Measurements from ENCODE around the gene KANK3.
A peak's percentile ranks its signal among the peaks of the same experiment; 100 is the strongest.

The KANK3 gene

DNA sequence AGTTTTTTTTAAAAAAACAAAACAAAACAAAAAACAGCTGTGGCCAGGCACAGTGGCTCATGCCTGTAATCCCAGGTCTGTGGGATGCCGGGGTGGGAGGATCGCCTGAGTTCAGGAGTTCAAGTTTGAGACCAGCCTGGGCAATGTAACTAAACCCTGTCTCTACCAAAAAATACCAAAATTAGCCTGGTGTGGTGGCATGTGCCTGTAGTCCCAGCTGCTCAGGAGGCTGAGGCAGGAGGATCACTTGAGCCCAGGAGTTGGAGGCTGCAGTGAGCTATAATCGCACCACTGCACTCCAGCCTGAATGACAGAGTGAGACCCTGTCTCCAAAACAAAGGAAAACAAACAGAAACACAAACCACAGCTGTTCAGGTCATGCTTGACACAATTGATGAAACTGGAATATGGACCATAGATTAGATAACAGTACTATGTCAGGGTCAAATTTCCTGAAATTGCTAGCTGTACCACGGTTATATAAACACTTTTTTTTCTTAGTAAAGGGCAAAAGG lies 14.0 kb upstream of the KANK3 start:
- TF ChIP-seq TAF1 (IDR thresholded peaks at IDR 0.05; ENCODE audit: borderline replicate concordance, insufficient read depth, low read length), result no peak
- TF ChIP-seq POLR2AphosphoS5 (IDR thresholded peaks at IDR 0.05; ENCODE audit: low read depth, low read length), result no peak
- TF ChIP-seq FOXP2 (optimal IDR thresholded peaks at IDR 0.05; ENCODE audit: borderline replicate concordance, extremely low read depth, extremely low read length, insufficient read depth), result no peak
- no peak for TF ChIP-seq SIN3A (IDR thresholded peaks at IDR 0.05; ENCODE audit: borderline replicate concordance, insufficient read depth, low read length)

DNA sequence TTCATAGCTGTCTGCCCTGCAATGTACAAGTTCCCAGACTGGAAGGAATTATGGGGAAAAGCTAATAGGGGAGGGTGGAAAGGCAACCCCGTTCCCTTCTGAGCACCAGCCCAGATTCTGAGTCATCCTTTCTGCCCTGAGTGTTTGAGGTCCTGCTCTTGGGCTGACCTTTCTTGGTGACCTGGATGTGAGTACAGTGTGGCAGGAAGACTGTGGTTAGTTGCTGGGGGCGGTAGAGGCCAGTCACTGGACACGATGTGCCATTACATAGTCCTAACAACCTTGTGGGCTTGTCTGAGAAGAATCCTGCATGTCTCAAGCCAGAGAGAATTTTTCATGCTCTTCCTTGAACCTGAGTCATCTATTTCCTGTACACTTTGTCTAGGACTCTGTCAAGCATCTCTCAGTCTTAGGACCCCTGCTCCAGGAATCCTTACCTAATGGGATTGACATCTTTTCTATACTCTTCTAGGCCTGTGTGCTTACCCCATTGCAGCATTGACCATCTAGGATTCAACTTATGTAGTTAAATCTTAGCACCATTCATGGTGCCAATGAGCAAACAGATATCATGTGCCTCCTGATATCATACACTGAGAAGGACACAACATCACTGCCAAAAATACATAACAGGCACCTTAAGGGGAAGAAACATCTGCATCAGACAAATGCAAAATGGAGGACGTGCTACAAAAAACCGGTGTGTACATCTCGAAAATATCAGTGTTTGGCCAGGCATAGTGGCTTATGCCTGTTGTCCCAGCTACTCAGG lies 12.8 kb upstream of the KANK3 start:
- TF ChIP-seq TAF1 (IDR thresholded peaks at IDR 0.05; ENCODE audit: borderline replicate concordance, insufficient read depth, low read length) (no peak), FOXP2 (optimal IDR thresholded peaks at IDR 0.05; ENCODE audit: borderline replicate concordance, extremely low read depth, extremely low read length, insufficient read depth) (peak; percentile 78)

- no peak for TF ChIP-seq FOXP2 (optimal IDR thresholded peaks at IDR 0.05; ENCODE audit: borderline replicate concordance, extremely low read depth, extremely low read length, insufficient read depth)
- TF ChIP-seq, protein P1, sequence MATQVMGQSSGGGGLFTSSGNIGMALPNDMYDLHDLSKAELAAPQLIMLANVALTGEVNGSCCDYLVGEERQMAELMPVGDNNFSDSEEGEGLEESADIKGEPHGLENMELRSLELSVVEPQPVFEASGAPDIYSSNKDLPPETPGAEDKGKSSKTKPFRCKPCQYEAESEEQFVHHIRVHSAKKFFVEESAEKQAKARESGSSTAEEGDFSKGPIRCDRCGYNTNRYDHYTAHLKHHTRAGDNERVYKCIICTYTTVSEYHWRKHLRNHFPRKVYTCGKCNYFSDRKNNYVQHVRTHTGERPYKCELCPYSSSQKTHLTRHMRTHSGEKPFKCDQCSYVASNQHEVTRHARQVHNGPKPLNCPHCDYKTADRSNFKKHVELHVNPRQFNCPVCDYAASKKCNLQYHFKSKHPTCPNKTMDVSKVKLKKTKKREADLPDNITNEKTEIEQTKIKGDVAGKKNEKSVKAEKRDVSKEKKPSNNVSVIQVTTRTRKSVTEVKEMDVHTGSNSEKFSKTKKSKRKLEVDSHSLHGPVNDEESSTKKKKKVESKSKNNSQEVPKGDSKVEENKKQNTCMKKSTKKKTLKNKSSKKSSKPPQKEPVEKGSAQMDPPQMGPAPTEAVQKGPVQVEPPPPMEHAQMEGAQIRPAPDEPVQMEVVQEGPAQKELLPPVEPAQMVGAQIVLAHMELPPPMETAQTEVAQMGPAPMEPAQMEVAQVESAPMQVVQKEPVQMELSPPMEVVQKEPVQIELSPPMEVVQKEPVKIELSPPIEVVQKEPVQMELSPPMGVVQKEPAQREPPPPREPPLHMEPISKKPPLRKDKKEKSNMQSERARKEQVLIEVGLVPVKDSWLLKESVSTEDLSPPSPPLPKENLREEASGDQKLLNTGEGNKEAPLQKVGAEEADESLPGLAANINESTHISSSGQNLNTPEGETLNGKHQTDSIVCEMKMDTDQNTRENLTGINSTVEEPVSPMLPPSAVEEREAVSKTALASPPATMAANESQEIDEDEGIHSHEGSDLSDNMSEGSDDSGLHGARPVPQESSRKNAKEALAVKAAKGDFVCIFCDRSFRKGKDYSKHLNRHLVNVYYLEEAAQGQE (IDR thresholded peaks at IDR 0.05; ENCODE audit: insufficient read depth in 1 of 2, low read depth in 2 of 2, low read length in 2 of 2), result no peak
Observed at GRCh38 chr19:8352134-8352827, 9.2 kb upstream of the KANK3 start.

DNA sequence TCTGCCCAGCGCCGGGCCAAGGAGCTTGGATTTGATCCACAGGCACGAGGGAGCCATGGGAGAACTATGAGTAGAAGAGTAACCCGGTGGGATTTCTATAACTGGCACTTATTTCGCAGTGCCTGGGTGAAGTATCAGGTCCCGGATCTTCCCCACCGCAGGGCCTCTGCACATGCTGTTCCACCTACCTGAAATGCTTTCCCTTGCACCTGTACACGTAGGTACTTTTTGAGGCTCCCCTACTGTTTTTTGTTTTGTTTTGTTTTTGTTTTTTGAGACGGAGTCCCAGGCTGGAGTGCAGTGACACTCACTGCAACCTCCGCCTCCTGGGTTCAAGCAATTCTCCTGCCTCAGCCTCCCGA lies 402 bp upstream of the KANK3 start:
- no peak for TF ChIP-seq POLR2AphosphoS5 (IDR thresholded peaks at IDR 0.05; ENCODE audit: low read depth, low read length)
- no peak for TF ChIP-seq FOXP2 (optimal IDR thresholded peaks at IDR 0.05; ENCODE audit: borderline replicate concordance, extremely low read depth, extremely low read length, insufficient read depth)
- TF ChIP-seq SIN3A (IDR thresholded peaks at IDR 0.05; ENCODE audit: borderline replicate concordance, insufficient read depth, low read length), result no peak
- no peak for TF ChIP-seq TAF1 (IDR thresholded peaks at IDR 0.05; ENCODE audit: borderline replicate concordance, insufficient read depth, low read length)
- TF ChIP-seq, protein P1 (IDR thresholded peaks at IDR 0.05; ENCODE audit: insufficient read depth in 1 of 2, low read depth in 2 of 2, low read length in 2 of 2), result no peak

DNA sequence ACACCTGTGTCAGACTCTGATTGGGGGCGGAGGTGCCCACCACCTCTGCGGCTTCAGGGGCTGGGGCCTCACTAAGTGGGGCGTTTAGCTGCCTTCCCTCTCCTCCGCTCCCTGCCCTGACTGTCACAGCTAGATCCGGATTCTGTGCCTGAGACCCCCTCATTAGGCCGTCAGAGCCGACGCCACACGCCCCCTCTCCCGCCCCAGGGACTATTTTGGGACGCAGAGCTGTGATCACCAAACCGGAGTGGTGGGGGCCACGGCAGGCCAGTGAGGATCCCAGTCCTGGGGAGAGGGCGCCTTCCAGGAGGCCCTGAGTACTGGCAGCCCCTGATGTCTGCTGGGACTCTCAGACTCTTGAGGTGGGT lies 762 bp downstream of the KANK3 start:
- TF ChIP-seq POLR2AphosphoS5 (IDR thresholded peaks at IDR 0.05; ENCODE audit: low read depth, low read length) (no peak), TAF1 (IDR thresholded peaks at IDR 0.05; ENCODE audit: borderline replicate concordance, insufficient read depth, low read length) (no peak), SIN3A (IDR thresholded peaks at IDR 0.05; ENCODE audit: borderline replicate concordance, insufficient read depth, low read length) (no peak), FOXP2 (optimal IDR thresholded peaks at IDR 0.05; ENCODE audit: borderline replicate concordance, extremely low read depth, extremely low read length, insufficient read depth) (no peak)
- TF ChIP-seq, protein P1 (IDR thresholded peaks at IDR 0.05; ENCODE audit: insufficient read depth in 1 of 2, low read depth in 2 of 2, low read length in 2 of 2), result no peak
